HUES6 (cell line): Measurements from ENCODE around the gene STK25.

ENCODE experiments used
- H3K27ac ChIP-seq: 2 replicates; pipeline ENCODE4 v1.7.0; 2013; ENCODE audit warnings: low read depth, mild to moderate bottlenecking, low read length, inconsistent platforms
- H3K27me3 ChIP-seq: 2 replicates; pipeline ENCODE4 v1.6.1; 2013; ENCODE audit warnings: low read length; ENCODE audit not compliant: control insufficient read depth, insufficient read depth
- H3K36me3 ChIP-seq: 2 replicates; pipeline ENCODE4 v1.6.1; 2013; ENCODE audit warnings: low read length; ENCODE audit not compliant: control insufficient read depth, insufficient read depth
- H3K4me1 ChIP-seq: 2 replicates; pipeline ENCODE4 v1.6.1; 2013; ENCODE audit warnings: low read length; ENCODE audit not compliant: control insufficient read depth, insufficient read depth
- H3K4me3 ChIP-seq: 2 replicates; pipeline ENCODE4 v1.5.1; 2013; ENCODE audit warnings: low read depth, low read length
- H3K9ac ChIP-seq: one replicate; pipeline ENCODE4 v1.6.1; 2013; ENCODE audit warnings: mild to moderate bottlenecking, low read length
- H3K9me3 ChIP-seq: 2 replicates; pipeline ENCODE4 v1.6.1; 2013; ENCODE audit warnings: low read depth, low read length; ENCODE audit not compliant: control insufficient read depth, insufficient read depth

STK25 gene

DNA sequence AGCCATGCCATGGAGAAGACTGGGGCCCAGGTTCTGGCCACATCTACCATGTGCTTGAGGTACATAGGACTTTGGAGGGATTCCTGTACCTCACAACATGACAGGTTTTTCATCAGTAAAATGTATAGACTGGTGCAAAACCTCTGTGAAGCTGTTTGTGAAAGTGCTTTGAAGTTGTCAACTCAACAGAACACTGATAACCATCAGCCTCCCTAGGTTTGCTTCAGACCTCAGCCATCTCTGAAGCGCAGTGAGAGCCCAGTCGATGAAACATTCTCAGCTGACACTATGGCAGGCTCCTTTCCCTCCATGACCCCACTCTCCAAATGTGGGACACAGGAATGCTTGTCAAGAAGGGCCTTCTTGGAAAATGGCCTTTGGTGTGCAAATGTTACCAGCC lies 38.6 kb downstream of the STK25 start:
- Histone ChIP-seq H3K27ac (no peak overlapping the region), H3K9ac (no peak overlapping the region), H3K27me3 (peaks cover 6% of the 10 kb centered on the region; the same call in 1 of the 2 replicates), H3K4me1 (no peaks in the 10 kb centered on the region), H3K4me3 (no peak overlapping the region), H3K36me3 (no peaks in the 10 kb centered on the region), H3K9me3 (no peaks in the 10 kb centered on the region)

DNA sequence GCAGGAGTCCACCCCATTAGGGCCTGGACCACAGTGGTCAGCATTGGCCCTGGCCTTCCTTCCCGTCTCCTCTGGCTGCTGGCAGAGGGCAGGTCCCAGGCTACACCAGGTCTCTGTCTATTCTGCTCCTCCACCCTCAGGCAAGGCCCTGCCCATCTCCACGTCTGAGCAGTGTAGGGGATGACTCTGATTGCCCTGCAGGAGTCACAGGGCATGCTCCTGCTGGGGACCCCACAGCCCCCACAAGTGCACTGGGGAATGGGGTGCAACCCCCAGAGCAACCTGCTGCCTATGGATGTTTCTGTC lies 40.0 kb downstream of the STK25 start:
- no peaks in the 10 kb centered on the region for H3K4me1 ChIP-seq
- H3K36me3 ChIP-seq, result no peaks in the 10 kb centered on the region
- no peak overlapping the region for H3K27ac ChIP-seq
- no peak overlapping the region for H3K4me3 ChIP-seq
- no peak overlapping the region for H3K9ac ChIP-seq
- no peaks in the 10 kb centered on the region for H3K9me3 ChIP-seq
- H3K27me3 ChIP-seq, result peaks cover 6% of the 10 kb centered on the region; the same call in 1 of the 2 replicates

- H3K4me3 ChIP-seq, result no peak overlapping the region
- H3K9ac ChIP-seq, result no peak overlapping the region
- H3K27ac ChIP-seq, result no peak overlapping the region
- peaks cover 6% of the 10 kb centered on the region; the same call in 1 of the 2 replicates for H3K27me3 ChIP-seq
- no peaks in the 10 kb centered on the region for H3K36me3 ChIP-seq
- no peaks in the 10 kb centered on the region for H3K4me1 ChIP-seq
- H3K9me3 ChIP-seq, result no peaks in the 10 kb centered on the region
Measured at GRCh38 chr2:241467777-241468475, 40.5 kb downstream of the STK25 start.

DNA sequence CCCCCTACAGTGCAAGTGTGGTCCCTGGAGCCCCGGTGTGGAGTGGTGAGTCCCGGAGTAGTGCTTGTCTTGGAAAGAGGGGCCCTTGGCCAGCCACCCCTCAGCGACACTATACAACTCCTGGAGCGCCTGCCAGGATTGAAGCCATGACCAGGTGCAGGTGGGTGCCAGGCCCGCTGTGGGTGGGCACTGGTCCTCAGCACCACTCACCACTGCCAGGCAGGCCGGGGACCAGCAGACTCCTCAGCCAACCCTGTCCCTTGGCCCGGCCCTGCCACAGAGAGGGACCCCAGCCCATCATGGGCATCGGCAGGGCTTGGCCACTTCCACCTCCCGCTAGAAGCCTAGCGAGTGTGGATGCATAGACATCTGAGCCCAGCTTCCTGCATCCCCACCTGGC lies 42.2 kb downstream of the STK25 start:
- Histone ChIP-seq H3K27ac (no peak overlapping the region), H3K27me3 (no peaks in the 10 kb centered on the region), H3K9me3 (no peaks in the 10 kb centered on the region), H3K9ac (no peak overlapping the region), H3K36me3 (no peaks in the 10 kb centered on the region), H3K4me3 (no peak overlapping the region), H3K4me1 (no peaks in the 10 kb centered on the region)

GRCh38 chr2:241465543-241465942 lies 42.8 kb downstream of the STK25 start:
- Histone ChIP-seq H3K4me3 (no peak overlapping the region), H3K9ac (no peak overlapping the region), H3K4me1 (no peaks in the 10 kb centered on the region), H3K9me3 (no peaks in the 10 kb centered on the region), H3K36me3 (no peaks in the 10 kb centered on the region), H3K27me3 (no peaks in the 10 kb centered on the region), H3K27ac (no peak overlapping the region)

DNA sequence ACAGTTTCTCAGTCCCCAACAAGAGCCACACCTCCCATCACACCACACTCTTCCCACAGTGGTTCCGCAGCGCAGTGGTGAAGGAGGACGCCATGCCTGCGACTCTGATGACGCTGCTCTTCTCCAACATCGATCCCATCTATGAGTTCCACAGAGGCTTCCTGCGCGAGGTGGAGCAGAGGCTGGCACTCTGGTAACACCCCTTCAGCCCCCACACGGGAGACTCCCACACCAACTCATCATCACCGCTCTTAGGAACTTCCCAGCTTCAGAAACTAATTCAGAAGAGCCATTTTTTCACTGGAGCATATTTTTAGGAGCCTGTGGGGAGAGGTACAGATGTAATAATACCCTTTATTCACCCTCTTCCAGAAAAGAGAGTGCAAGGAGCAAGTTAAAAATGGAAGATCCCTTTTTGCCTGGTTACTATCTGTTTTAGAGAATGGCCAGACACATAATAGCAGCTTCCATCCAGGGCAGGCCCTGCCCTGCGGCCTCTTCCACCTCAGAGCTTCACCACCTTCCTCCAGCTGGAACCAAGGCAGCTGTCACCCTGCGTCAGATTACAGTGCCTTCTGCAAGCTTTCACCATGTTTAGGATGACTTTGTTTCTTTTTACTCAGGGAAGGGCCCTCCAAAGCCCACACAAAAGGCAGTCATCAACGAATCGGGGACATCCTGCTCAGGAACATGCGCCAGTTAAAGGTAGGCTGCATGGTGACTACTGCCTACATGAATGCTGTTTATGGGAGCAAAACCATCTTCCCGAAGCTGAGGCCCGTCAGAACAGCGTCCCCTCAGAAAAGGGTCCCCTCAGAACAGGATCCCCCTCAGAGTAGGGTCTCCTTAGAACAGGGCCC lies 44.9 kb downstream of the STK25 start:
- Histone ChIP-seq H3K4me1 (no peaks in the 10 kb centered on the region), H3K9me3 (no peaks in the 10 kb centered on the region), H3K9ac (no peak overlapping the region), H3K4me3 (no peak overlapping the region), H3K36me3 (no peaks in the 10 kb centered on the region), H3K27ac (no peak overlapping the region), H3K27me3 (no peaks in the 10 kb centered on the region)

GRCh38 chr2:241461693-241462677 lies 46.4 kb downstream of the STK25 start:
- no peak overlapping the region for H3K27ac ChIP-seq
- no peaks in the 10 kb centered on the region for H3K9me3 ChIP-seq
- H3K9ac ChIP-seq, result no peak overlapping the region
- no peaks in the 10 kb centered on the region for H3K27me3 ChIP-seq
- no peak overlapping the region for H3K4me3 ChIP-seq
- H3K4me1 ChIP-seq, result no peaks in the 10 kb centered on the region
- no peaks in the 10 kb centered on the region for H3K36me3 ChIP-seq

DNA sequence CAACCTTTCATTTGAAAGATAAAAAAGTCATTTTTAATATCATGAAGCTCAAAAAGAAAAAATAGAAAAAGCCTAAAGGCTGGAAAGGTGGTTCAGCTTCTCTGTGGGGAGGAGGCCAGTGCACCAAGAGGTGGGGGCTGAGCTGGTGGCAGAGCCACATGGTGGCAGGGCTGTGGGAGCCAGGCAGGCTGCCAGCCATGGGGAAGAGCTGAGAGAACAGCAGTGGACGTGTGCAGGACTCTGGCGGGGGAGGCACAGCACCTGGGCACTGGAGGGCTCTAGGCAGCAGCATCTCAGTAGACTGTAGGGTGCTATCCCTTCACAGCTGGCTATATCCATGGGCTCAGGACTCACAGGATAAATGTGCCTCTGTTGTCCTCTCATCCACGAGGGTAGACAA lies 47.8 kb downstream of the STK25 start:
- no peaks in the 10 kb centered on the region for H3K27me3 ChIP-seq
- no peak overlapping the region for H3K9ac ChIP-seq
- H3K4me3 ChIP-seq, result no peak overlapping the region
- H3K9me3 ChIP-seq, result no peaks in the 10 kb centered on the region
- H3K36me3 ChIP-seq, result no peaks in the 10 kb centered on the region
- H3K27ac ChIP-seq, result no peak overlapping the region
- peaks cover 3% of the 10 kb centered on the region; the same call in 1 of the 2 replicates for H3K4me1 ChIP-seq

DNA sequence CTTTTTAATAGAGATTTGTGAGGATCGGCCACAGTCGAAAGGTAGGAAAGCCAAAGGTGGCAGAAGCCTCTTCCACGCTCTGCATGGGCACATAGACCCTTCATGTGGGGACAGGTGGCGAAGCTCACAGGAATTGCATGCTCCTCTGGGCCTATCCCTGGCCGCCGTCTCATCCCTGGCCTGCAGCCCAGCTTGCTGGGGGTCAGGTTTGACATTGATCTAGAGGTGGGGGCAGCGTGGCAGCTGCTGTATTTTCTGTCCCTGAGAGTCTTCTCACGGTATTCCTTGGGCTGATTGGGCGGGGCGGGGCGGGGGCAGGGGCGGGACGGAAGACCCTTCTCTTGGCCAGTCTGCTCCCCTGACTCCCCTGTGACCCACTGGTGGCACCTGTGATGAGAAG lies 48.9 kb downstream of the STK25 start:
- H3K9me3 ChIP-seq, result no peaks in the 10 kb centered on the region
- no peaks in the 10 kb centered on the region for H3K27me3 ChIP-seq
- no peak overlapping the region for H3K4me3 ChIP-seq
- H3K36me3 ChIP-seq, result no peaks in the 10 kb centered on the region
- H3K27ac ChIP-seq, result no peak overlapping the region
- peaks cover 3% of the 10 kb centered on the region; the same call in 1 of the 2 replicates for H3K4me1 ChIP-seq
- no peak overlapping the region for H3K9ac ChIP-seq

GRCh38 chr2:241458687-241459086 lies 49.7 kb downstream of the STK25 start:
- Histone ChIP-seq H3K9ac (no peak overlapping the region), H3K27me3 (no peaks in the 10 kb centered on the region), H3K36me3 (no peaks in the 10 kb centered on the region), H3K4me1 (peaks cover 3% of the 10 kb centered on the region; the same call in 1 of the 2 replicates), H3K9me3 (no peaks in the 10 kb centered on the region), H3K27ac (no peak overlapping the region), H3K4me3 (no peak overlapping the region)
